Choroid plexus epithelial cell (primary cell): Measurements from ENCODE around the gene DDN.

ENCODE experiments used
- DNase-seq: peaks from one replicate; pipeline ENCODE4 v3.0.0-alpha.2; 2010; ENCODE audit warnings: low read depth
- H3K4me3 ChIP-seq: 2 replicates; pipeline ENCODE4 v1.5.1; 2011; ENCODE audit warnings: low read depth, mild to moderate bottlenecking, control low read depth, low read length, moderate library complexity
- TF ChIP-seq, protein P1 (sequence below): conservative IDR thresholded peaks from 2 replicates; pipeline ENCODE4 v1.5.1; 2011; ENCODE audit warnings: low read depth, mild to moderate bottlenecking, control low read depth, inconsistent platforms, low read length, moderate library complexity

The DDN gene

DNA sequence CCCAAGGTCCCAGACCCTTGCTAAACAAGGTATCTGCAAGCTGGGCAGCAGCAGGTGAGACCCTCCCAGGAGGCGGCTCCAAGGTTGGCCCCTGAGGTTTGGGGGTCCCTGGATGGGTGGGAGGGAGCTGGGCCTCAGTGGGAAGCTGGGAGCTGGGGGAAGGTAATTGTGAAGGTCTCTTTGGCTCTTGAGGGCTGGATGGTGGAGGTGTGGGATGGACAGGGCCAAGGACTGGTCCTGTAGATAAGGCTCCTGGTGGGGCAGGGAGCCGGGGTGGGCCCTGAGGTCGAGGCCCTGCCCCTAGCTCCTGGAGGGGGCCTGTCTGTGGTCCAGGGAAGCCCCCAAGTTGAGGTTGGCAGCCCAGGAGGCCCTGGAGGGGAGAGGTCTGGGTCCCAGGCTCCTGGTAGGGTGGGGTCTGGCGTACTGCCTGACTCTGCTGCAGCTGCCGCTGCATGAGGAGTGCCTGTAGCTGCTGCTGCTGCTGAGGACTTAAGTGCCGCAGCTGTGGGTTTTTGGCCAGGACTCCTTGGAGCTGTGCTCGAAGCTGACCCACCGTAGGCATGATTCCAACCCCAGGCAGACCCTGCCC lies 32.5 kb upstream of the DDN start:
- TF ChIP-seq, protein P1, sequence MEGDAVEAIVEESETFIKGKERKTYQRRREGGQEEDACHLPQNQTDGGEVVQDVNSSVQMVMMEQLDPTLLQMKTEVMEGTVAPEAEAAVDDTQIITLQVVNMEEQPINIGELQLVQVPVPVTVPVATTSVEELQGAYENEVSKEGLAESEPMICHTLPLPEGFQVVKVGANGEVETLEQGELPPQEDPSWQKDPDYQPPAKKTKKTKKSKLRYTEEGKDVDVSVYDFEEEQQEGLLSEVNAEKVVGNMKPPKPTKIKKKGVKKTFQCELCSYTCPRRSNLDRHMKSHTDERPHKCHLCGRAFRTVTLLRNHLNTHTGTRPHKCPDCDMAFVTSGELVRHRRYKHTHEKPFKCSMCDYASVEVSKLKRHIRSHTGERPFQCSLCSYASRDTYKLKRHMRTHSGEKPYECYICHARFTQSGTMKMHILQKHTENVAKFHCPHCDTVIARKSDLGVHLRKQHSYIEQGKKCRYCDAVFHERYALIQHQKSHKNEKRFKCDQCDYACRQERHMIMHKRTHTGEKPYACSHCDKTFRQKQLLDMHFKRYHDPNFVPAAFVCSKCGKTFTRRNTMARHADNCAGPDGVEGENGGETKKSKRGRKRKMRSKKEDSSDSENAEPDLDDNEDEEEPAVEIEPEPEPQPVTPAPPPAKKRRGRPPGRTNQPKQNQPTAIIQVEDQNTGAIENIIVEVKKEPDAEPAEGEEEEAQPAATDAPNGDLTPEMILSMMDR = no peak
- no peak for DNase-seq
- no peak overlapping the region for H3K4me3 ChIP-seq

DNA sequence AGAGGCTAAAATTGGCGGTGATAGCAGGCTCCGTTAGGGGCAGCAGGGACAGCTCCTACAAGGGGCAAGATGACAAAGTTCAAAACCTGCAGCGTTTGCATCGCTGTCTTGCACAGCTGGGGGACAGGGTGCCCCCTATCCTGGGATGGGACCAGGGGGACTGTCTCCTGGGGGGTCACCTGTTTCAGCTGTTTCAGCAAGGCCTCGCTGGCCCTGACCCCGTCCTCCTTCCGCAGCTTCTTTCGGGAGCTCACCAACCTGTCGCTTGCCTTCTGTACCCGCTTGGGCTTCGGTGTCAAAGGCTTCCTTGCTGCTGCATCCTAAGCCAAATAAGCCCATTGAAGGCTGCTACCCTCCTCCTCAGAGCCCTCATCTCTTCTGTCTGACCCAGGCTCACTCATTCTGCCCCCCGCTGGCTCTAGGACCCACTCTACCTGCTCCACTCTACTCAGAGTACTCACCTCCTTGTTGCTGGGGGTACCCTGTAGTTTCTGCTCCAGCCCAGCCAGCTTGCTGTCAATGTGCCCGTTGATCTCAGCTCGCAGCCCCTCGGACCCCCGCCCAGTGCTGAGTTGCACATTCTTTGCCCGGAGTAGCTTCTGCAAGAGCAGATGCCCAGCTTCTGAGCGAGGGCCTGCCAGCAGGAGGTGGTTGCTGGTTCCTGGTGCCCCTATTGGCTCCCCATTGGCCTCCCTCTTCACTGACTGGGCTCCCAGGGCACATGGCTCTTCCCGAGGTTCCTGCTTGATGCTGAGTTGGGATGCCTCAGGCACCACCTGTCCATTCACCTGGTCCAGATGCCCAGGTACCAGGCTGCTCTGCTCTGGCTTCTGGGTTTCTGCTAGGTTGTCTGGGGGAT lies 31.8 kb upstream of the DDN start:
- TF ChIP-seq, protein P1 = no peak
- DNase-seq = no peak
- H3K4me3 ChIP-seq = no peak overlapping the region

DNA sequence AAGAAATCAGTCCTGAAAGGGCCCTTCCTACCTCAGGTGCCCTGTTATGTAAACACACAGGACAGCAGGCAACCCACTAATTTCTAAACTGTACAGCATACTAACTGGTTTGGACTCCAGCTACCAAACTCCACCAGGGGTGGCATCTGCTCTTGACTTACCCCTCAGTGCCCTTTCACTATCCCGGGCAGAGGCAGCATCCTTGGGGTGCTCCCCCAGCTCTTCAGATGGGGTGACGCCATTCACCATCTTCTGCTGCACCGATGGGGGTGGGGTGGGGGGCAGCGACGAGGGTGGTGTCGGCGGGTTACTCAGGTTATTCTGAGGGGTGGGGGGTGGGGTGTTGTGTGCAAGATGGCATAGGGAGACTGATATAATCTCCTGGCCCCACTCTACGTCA lies 30.9 kb upstream of the DDN start:
- DNase-seq = no peak
- no peak overlapping the region for H3K4me3 ChIP-seq
- TF ChIP-seq, protein P1 = no peak

DNA sequence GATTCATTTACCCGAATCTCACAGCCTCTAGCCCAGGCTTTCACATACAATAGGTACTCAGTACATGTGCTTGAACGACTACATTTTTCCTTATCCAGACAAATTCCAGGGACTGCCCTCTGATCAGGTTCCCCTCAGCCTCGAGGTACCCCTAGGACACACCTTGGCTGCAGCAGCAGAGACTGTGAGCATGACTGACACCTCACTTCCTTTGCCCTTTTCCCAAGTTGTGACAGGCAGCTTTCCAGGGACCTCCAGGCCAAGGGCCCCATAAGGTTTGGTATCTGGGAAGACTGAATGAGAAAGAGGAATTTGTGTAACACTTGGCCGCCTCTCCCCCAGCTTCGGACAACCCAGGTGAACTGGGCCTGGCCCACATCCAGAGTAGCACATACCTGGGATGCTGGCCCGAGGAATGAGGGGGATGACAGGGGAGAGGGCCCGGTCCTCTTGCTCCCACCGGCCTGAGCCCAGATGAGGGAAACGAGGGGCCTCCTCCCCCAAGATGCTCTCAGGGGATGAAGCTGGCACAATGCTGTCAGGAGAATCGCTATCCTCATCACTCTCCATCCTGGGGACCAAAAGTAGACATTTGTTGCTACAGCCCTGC lies 29.6 kb upstream of the DDN start:
- TF ChIP-seq, protein P1 = no peak
- H3K4me3 ChIP-seq = no peak overlapping the region
- DNase-seq = no peak

DNA sequence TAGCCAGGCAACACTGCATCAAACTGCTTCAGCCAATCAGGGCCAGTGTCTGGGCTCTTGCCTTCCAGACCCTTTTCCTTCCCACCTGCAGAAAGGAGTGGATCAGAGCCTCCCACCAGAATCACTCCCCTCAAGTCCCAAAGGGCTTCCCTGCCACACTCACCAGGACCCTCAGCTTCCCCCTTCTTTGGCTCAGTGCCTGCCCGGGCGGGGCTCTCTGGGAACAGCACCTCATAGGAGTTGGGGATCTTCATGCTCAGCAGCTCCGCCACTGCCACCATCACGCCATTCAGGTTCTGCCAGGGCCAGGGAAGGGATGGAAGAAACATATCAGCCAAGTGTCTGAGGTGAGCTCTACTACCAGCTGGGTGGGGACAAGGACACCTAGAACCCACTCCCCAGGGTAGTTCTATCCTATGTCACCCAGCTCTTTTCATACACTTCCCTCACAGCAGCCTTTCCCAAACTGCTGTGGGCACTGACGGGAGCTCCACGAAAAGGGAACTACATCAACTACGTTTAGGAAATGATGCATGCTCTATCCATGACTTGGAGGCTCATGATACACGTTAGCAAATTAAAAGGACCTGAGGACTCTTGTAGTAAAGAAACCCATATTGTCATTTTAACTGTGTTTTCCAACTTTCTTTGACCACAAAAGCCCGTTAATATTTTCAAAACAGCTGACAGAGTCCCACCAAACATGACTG lies 28.8 kb upstream of the DDN start:
- H3K4me3 ChIP-seq = no peak overlapping the region
- TF ChIP-seq, protein P1 = no peak
- no peak for DNase-seq

DNA sequence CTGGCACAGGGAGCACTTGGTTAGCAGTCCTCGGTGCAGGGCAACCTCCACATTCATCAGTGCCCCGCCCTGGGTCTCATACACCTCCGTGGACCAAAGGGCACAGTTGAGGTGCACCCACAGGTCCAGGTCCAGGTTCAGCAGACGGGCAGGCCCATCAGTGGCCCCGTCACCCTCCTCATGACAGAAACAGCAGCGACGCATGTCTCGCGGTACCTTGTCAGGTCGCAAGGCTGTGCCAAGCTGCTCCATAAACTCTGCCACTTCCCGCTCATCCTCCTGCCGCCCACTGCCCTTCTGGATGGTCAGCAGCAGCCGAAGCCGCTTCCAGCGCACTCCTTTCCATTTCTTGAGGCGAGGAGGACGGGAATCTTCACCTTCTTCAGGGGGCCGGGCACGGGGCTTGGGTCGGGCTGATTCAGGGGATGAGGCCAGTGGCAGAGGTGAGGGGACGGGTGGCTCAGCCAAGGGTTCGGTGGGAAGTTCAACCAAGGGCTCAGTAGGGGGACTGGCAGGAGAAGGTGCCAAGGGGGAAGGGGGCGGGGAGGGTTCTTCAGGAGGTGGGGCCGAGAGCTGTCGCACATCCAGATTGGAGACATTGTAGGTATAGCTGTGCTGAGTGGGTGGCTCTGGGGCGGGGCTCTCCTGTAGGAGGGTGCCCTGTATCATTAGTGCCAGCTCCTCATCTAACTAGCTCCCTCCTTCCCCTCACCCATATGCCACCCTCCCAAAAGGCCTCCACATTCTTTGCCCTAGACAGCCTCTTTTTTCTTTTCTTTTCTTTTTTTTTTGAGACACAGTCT lies 27.7 kb upstream of the DDN start:
- no peak for DNase-seq
- H3K4me3 ChIP-seq = no peak overlapping the region
- TF ChIP-seq, protein P1 = no peak
